GM23338 (cell line): ENCODE results near the gene PKP3. TPM values are rescaled to one million over a fixed set of nuclear protein-coding genes. Genes with fewer than 3 reads are reported as not detected.

ENCODE experiments used
- ATAC-seq: fragments of 200-7000 bp; cut with Tn5 transposase; 3 replicates; pipeline ENCODE4 v1.9.1; 2020
- DNase-seq: peaks from one replicate; pipeline ENCODE4 v3.0.0-alpha.2; 2015; ENCODE audit warnings: low spot score
- H2AFZ ChIP-seq: fragments of 200-600 bp; sonication (generic); 2 replicates; pipeline ENCODE4 v1.8.0; 2016; ENCODE audit warnings: antibody characterized with exemption, mild to moderate bottlenecking, moderate library complexity
- H3F3A ChIP-seq: fragments of 200-600 bp; sonication (generic); replicated peaks from 2 replicates; pipeline ENCODE4 v1.8.0; 2017; ENCODE audit warnings: antibody characterized with exemption, mixed run types, low read depth
- H3K27ac ChIP-seq: fragments of 200-600 bp; sonication (generic); 2 replicates; pipeline ENCODE4 v1.6.1; 2016; ENCODE audit warnings: low read depth
- H3K27me3 ChIP-seq: fragments of 200-600 bp; sonication (generic); 2 replicates; pipeline ENCODE4 v1.8.0; 2016; ENCODE audit warnings: mild to moderate bottlenecking, mixed run types, moderate library complexity; ENCODE audit not compliant: insufficient read depth
- H3K36me3 ChIP-seq: fragments of 200-600 bp; sonication (generic); 2 replicates; pipeline ENCODE4 v1.8.0; 2016; ENCODE audit warnings: mild to moderate bottlenecking; ENCODE audit not compliant: insufficient read depth
- H3K4me1 ChIP-seq: fragments of 200-600 bp; sonication (generic); 2 replicates; pipeline ENCODE4 v1.8.0; 2016; ENCODE audit warnings: mild to moderate bottlenecking, moderate library complexity; ENCODE audit not compliant: insufficient read depth
- H3K4me2 ChIP-seq: fragments of 200-600 bp; sonication (generic); 2 replicates; pipeline ENCODE4 v1.7.1; 2017; ENCODE audit warnings: mixed run types
- H3K4me3 ChIP-seq: fragments of 200-600 bp; sonication (generic); 2 replicates; pipeline ENCODE4 v1.6.1; 2016; ENCODE audit warnings: mixed run types
- H3K79me2 ChIP-seq: fragments of 200-600 bp; sonication (generic); replicated peaks from 2 replicates; pipeline ENCODE4 v1.8.0; 2017; ENCODE audit warnings: mild to moderate bottlenecking; ENCODE audit not compliant: insufficient read depth
- H3K9me2 ChIP-seq: fragments of 200-600 bp; sonication (generic); 2 replicates; pipeline ENCODE4 v1.8.0; 2017; ENCODE audit not compliant: insufficient read depth
- H4K20me1 ChIP-seq: fragments of 200-600 bp; sonication (generic); replicated peaks from 2 replicates; pipeline ENCODE4 v1.8.0; 2017; ENCODE audit warnings: mild to moderate bottlenecking; ENCODE audit not compliant: insufficient read depth
- H3K27ac Mint-ChIP-seq: 2 replicates; pipeline ENCODE4 v1.8.0; 2020; ENCODE audit warnings: inconsistent platforms, mild to moderate bottlenecking, moderate library complexity, mixed read lengths
- H3K27me3 Mint-ChIP-seq: 3 replicates; pipeline ENCODE4 v1.8.0; 2022; ENCODE audit warnings: low read depth, mild to moderate bottlenecking, moderate library complexity, mixed read lengths, inconsistent platforms; ENCODE audit not compliant: insufficient read depth, poor library complexity
- H3K36me3 Mint-ChIP-seq: 3 replicates; pipeline ENCODE4 v1.8.0; 2021; ENCODE audit warnings: low read depth, mild to moderate bottlenecking, inconsistent platforms, moderate library complexity, mixed read lengths
- H3K4me1 Mint-ChIP-seq: 3 replicates; pipeline ENCODE4 v1.8.0; 2020; ENCODE audit warnings: mild to moderate bottlenecking, inconsistent platforms, mixed read lengths
- H3K4me3 Mint-ChIP-seq: 3 replicates; pipeline ENCODE4 v1.8.0; 2021; ENCODE audit warnings: moderate library complexity, mild to moderate bottlenecking, inconsistent platforms, mixed read lengths
- H3K9me3 Mint-ChIP-seq: 3 replicates; pipeline ENCODE4 v1.8.0; 2020; ENCODE audit warnings: moderate library complexity, mild to moderate bottlenecking, inconsistent platforms, mixed read lengths
- CREB1 ChIP-seq: fragments of 250-450 bp; sonication (Bioruptor Pico); IDR thresholded peaks from 2 replicates; pipeline ENCODE4 v1.5.0; 2020; ENCODE audit warnings: low read depth, mild to moderate bottlenecking, moderate library complexity
- CTCF ChIP-seq, 2 experiments: fragments of 200-600 bp in 1 of 2; sonication (generic) in 1 of 2; conservative IDR thresholded peaks; 2 replicates each; pipeline versions ENCODE4 v1.5.1 to v1.6.1; 2016 to 2017; ENCODE audit warnings: antibody characterized with exemption in 2 of 2, low read depth in 2 of 2, mild to moderate bottlenecking in 2 of 2, moderate library complexity in 1 of 2
- EZH2 ChIP-seq: fragments of 200-600 bp; sonication (generic); IDR thresholded peaks from one replicate; pipeline ENCODE4 v1.8.0; 2017; ENCODE audit warnings: antibody characterized with exemption, mild to moderate bottlenecking, low read depth; ENCODE audit not compliant: unreplicated experiment
- EZH2phosphoT487 ChIP-seq: fragments of 200-600 bp; sonication (generic); IDR thresholded peaks from one replicate; pipeline ENCODE4 v1.8.1; 2018; ENCODE audit warnings: antibody characterized with exemption; ENCODE audit not compliant: unreplicated experiment
- JUNB ChIP-seq: IDR thresholded peaks from one replicate; pipeline ENCODE4 v1.6.1; 2016; ENCODE audit warnings: antibody characterized with exemption; ENCODE audit not compliant: unreplicated experiment
- POLR2AphosphoS5 ChIP-seq: IDR thresholded peaks from 2 replicates; pipeline ENCODE4 v1.6.1; 2016; ENCODE audit warnings: antibody characterized with exemption, low read depth
- STAT1 ChIP-seq: IDR thresholded peaks from one replicate; pipeline ENCODE4 v1.6.1; 2016; ENCODE audit warnings: antibody characterized with exemption; ENCODE audit not compliant: unreplicated experiment
- ZNF114 ChIP-seq: fragments of 250-450 bp; sonication (Bioruptor Pico); IDR thresholded peaks from 2 replicates; pipeline ENCODE4 v1.5.0; 2020; ENCODE audit warnings: mild to moderate bottlenecking, moderate library complexity
- ZNF462 ChIP-seq: fragments of 250-450 bp; sonication (Bioruptor Pico); IDR thresholded peaks from 2 replicates; pipeline ENCODE4 v1.5.0; 2020; ENCODE audit warnings: mild to moderate bottlenecking, moderate library complexity
- polyA plus RNA-seq: library from polyadenylated mRNA; unstranded; fragments of >200 nt; fragmentation: Nextera tagmentation; extraction: Ambion mirVana; gene quantifications from 2 replicates; pipeline ENCODE4 v1.2.1, GENCODE V29; 2016
- total RNA-seq: library from RNA; depleted of rRNA; stranded (reverse); fragments of >200 nt; shearing (Covaris generic); gene quantifications from 2 replicates; pipeline ENCODE4 v1.2.3, GENCODE V29; 2014
- TF ChIP-seq, protein P1 (sequence below): IDR thresholded peaks from 2 replicates; pipeline ENCODE4 v1.6.1; 2016; ENCODE audit warnings: antibody characterized with exemption
- TF ChIP-seq, protein P2 (sequence below): IDR thresholded peaks from one replicate; pipeline ENCODE4 v1.6.1; 2018; ENCODE audit warnings: antibody characterized with exemption; ENCODE audit not compliant: unreplicated experiment

The PKP3 gene
- total and polyA plus RNA-seq, 2 experiments from 2014 or later: 7.2 to 23.0 TPM

DNA sequence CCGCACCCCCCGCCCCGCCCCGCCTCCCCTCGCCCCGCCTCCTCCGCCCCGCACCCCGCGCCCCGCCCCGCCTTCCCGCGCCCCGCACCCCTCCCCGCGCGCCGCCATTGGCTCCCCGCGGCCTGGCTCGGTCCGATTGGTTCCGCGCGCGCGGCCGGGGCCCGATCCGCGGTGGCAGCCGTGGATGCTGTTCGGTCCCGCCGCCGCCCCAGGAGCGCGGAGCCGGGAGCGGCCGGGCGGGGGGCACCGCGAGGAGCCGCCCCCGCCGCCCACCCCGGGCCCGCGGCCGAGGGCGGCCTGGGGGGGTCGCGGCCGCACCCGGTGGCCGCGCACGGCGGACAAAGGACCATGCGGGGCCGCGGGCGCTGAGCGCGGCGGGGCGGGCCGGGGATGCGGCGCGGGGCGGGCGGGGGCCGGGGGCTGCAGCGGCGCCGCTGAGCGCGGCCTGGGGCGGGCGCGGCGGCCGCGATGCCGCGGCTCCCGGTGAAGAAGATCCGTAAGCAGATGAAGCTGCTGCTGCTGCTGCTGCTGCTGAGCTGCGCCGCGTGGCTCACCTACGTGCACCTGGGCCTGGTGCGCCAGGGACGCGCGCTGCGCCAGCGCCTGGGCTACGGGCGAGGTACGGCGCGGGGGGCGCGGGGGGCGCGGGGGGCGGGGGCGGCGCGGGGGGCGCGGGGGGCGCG, 24.5 kb upstream of the PKP3 start, which contains the start of gene B4GALNT4:
Gene B4GALNT4, plus strand, starts transcription at position 164 of the 683 bp plus-strand sequence. Its CDS starts 305 bp downstream, at position 469.
- no peak for ATAC-seq
- H3K9me3 Mint-ChIP-seq: peaks cover 17% of the 10 kb centered on the region; the same call in 2 of the 3 replicates
- H2AFZ ChIP-seq: peak within 1 kb of the TSS; percentile 66
- peaks cover 20% of the 10 kb centered on the region for H3K27me3 Mint-ChIP-seq
- DNase-seq: peak; percentile 67
- H3K27me3 ChIP-seq: no peaks in the 10 kb centered on the region
- peak within 1 kb of the TSS; percentile 93 for H3K4me2 ChIP-seq
- H3K9me2 ChIP-seq: no peaks in the 10 kb centered on the region
- peak within 1 kb of the TSS; percentile 87 for H3K4me3 ChIP-seq
- no peaks in the 10 kb centered on the region; the same call in 1 of the 2 replicates for H4K20me1 ChIP-seq
- peaks cover 21% of the 10 kb centered on the region for H3K4me1 Mint-ChIP-seq
- peaks cover 30% of the 10 kb centered on the region; the same call in 1 of the 2 replicates for H3F3A ChIP-seq
- peaks cover 13% of the 10 kb centered on the region for H3K79me2 ChIP-seq
- peaks cover 4% of the 10 kb centered on the region for H3K36me3 ChIP-seq
- H3K4me1 ChIP-seq: peaks cover 9% of the 10 kb centered on the region; the same call in 1 of the 2 replicates
- H3K27ac Mint-ChIP-seq: peak within 1 kb of the TSS; percentile 82; the same call in 1 of the 2 replicates
- H3K4me3 Mint-ChIP-seq: peak within 1 kb of the TSS; percentile 89
- peaks cover 28% of the 10 kb centered on the region for H3K36me3 Mint-ChIP-seq
- TF ChIP-seq ZNF462 (CRISPR knock-in tag) (no peak), POLR2AphosphoS5 (no peak; the same call in 1 of the 2 replicates), ZNF114 (CRISPR knock-in tag) (no peak), EZH2phosphoT487 (no peak), CTCF (conservative IDR thresholded peaks at IDR 0.05; ENCODE audit: low read depth in 2 of 2) (no peak), CREB1 (CRISPR knock-in tag) (no peak), STAT1 (no peak), EZH2 (no peak), JUNB (no peak)
- TF ChIP-seq, protein P1, sequence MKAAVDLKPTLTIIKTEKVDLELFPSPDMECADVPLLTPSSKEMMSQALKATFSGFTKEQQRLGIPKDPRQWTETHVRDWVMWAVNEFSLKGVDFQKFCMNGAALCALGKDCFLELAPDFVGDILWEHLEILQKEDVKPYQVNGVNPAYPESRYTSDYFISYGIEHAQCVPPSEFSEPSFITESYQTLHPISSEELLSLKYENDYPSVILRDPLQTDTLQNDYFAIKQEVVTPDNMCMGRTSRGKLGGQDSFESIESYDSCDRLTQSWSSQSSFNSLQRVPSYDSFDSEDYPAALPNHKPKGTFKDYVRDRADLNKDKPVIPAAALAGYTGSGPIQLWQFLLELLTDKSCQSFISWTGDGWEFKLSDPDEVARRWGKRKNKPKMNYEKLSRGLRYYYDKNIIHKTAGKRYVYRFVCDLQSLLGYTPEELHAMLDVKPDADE: no peak
- TF ChIP-seq, protein P2, sequence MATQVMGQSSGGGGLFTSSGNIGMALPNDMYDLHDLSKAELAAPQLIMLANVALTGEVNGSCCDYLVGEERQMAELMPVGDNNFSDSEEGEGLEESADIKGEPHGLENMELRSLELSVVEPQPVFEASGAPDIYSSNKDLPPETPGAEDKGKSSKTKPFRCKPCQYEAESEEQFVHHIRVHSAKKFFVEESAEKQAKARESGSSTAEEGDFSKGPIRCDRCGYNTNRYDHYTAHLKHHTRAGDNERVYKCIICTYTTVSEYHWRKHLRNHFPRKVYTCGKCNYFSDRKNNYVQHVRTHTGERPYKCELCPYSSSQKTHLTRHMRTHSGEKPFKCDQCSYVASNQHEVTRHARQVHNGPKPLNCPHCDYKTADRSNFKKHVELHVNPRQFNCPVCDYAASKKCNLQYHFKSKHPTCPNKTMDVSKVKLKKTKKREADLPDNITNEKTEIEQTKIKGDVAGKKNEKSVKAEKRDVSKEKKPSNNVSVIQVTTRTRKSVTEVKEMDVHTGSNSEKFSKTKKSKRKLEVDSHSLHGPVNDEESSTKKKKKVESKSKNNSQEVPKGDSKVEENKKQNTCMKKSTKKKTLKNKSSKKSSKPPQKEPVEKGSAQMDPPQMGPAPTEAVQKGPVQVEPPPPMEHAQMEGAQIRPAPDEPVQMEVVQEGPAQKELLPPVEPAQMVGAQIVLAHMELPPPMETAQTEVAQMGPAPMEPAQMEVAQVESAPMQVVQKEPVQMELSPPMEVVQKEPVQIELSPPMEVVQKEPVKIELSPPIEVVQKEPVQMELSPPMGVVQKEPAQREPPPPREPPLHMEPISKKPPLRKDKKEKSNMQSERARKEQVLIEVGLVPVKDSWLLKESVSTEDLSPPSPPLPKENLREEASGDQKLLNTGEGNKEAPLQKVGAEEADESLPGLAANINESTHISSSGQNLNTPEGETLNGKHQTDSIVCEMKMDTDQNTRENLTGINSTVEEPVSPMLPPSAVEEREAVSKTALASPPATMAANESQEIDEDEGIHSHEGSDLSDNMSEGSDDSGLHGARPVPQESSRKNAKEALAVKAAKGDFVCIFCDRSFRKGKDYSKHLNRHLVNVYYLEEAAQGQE: no peak
- H3K27ac ChIP-seq: 0 out of 2 replicates have a peak within 1 kb of the TSS, but pooled peaks have one; percentile 59
